Panc1 (cell line): ENCODE results near the gene CD320. TPM values are rescaled to one million over a fixed set of nuclear protein-coding genes. Genes with fewer than 3 reads are reported as not detected.
A peak's percentile ranks its signal among the peaks of the same experiment; 100 is the strongest.
"Not testable (repeated sequence)": the region's sequence is repeated elsewhere in the genome, so short reads cannot be mapped to it uniquely, and the experiment has no call there.

Source experiments
- ATAC-seq: fragments of 200-7000 bp; cut with Tn5 transposase; 2 replicates; pipeline ENCODE4 v1.9.1; 2020; ENCODE audit warnings: mild to moderate bottlenecking, moderate library complexity
- BruUV-seq: library from RNA; stranded (reverse); fragments of 400-500 nt; replicated peaks from 2 replicates; lab custom pipeline; 2021; lab: Mats Ljungman, UMichigan
- CTCF ChIA-PET: fragments of 300-600 bp; sonication (Branson Sonifier 250); formaldehyde crosslinking; loops from one replicate; lab custom pipeline; 2022; ENCODE audit warnings: antibody characterized with exemption; lab: Charles Lee
- POLR2A ChIA-PET: fragments of 300-600 bp; sonication (Branson Sonifier 250); formaldehyde crosslinking; loops from one replicate; lab custom pipeline; 2022; ENCODE audit warnings: antibody characterized with exemption; lab: Charles Lee
- DNase-seq: peaks from one replicate; pipeline ENCODE4 v3.0.0-alpha.2; 2010; ENCODE audit warnings: low read depth, low spot score
- H3K27ac ChIP-seq: 2 replicates; pipeline ENCODE4 v1.5.1; 2011; ENCODE audit warnings: mild to moderate bottlenecking, low read length, inconsistent platforms
- H3K27me3 ChIP-seq: fragments of 200-500 bp; sonication (Bioruptor generic); 2 replicates; pipeline ENCODE4 v1.6.0; 2014; ENCODE audit warnings: low read length, inconsistent platforms; ENCODE audit not compliant: control insufficient read depth, insufficient read depth
- H3K36me3 ChIP-seq: fragments of 200-500 bp; sonication (Bioruptor generic); 2 replicates; pipeline ENCODE4 v1.5.1; 2014; ENCODE audit warnings: inconsistent platforms, mild to moderate bottlenecking, low read length, moderate library complexity; ENCODE audit not compliant: control insufficient read depth, insufficient read depth
- H3K4me1 ChIP-seq: 2 replicates; pipeline ENCODE4 v1.5.1; 2011; ENCODE audit warnings: inconsistent platforms, mild to moderate bottlenecking, low read length, moderate library complexity; ENCODE audit not compliant: control insufficient read depth, insufficient read depth
- H3K4me3 ChIP-seq, 2 experiments: 2 replicates each; pipeline ENCODE4 v1.5.1; 2011 to 2012; ENCODE audit warnings: low read depth in 2 of 2, low read length in 2 of 2, mild to moderate bottlenecking in 2 of 2, inconsistent platforms in 1 of 2, moderate library complexity in 1 of 2
- H3K9me3 ChIP-seq: fragments of 200-500 bp; sonication (Bioruptor generic); 2 replicates; pipeline ENCODE4 v1.5.1; 2014; ENCODE audit warnings: low read depth, mild to moderate bottlenecking, inconsistent platforms, low read length, moderate library complexity; ENCODE audit not compliant: control insufficient read depth, insufficient read depth
- POLR2AphosphoS5 ChIP-seq: IDR thresholded peaks from 2 replicates; pipeline ENCODE4 v1.6.1; 2012; ENCODE audit warnings: mild to moderate bottlenecking, low read depth, low read length, moderate library complexity
- SIN3A ChIP-seq: IDR thresholded peaks from 2 replicates; pipeline ENCODE4 v1.6.1; 2012; ENCODE audit warnings: low read depth, mild to moderate bottlenecking, low read length, moderate library complexity, borderline replicate concordance; ENCODE audit not compliant: insufficient read depth
- TCF7L2 ChIP-seq: IDR thresholded peaks from 2 replicates; pipeline ENCODE4 v1.6.1; 2011; ENCODE audit warnings: mild to moderate bottlenecking, low read depth, low read length, inconsistent platforms
- in situ Hi-C: cut with HindIII; loops from 2 replicates; pipeline ENCODE4 v1.10.0; 2016; ENCODE audit warnings: low sequenced_read_pairs, low pct_unique_long_range_greater_than_20kb
- intact Hi-C: fragments of 100-400 bp; cut with micrococcal nuclease; formaldehyde crosslinking; loops from one replicate; pipeline ENCODE4 v1.10.0; 2022; ENCODE audit not compliant: unreplicated experiment
- total RNA-seq: library from RNA; stranded (reverse); gene quantifications from one replicate; pipeline ENCODE4 v1.2.1, GENCODE V29; 2021; ENCODE audit not compliant: unreplicated experiment
- TF ChIP-seq, protein P1 (sequence below): fragments of 450-650 bp; IDR thresholded peaks from 2 replicates; pipeline ENCODE4 v1.5.1; 2017; ENCODE audit warnings: mild to moderate bottlenecking
- TF ChIP-seq, protein P2 (sequence below), 2 experiments: IDR thresholded peaks; 2 replicates each; pipeline ENCODE4 v1.6.1; 2011 to 2012; ENCODE audit warnings: low read depth in 2 of 2, control low read depth in 1 of 2, low read length in 1 of 2, mild to moderate bottlenecking in 1 of 2, moderate library complexity in 1 of 2; ENCODE audit not compliant: insufficient read depth in 1 of 2

The CD320 gene
- total RNA-seq, 1 experiment from 2014 or later = 120 TPM

DNA sequence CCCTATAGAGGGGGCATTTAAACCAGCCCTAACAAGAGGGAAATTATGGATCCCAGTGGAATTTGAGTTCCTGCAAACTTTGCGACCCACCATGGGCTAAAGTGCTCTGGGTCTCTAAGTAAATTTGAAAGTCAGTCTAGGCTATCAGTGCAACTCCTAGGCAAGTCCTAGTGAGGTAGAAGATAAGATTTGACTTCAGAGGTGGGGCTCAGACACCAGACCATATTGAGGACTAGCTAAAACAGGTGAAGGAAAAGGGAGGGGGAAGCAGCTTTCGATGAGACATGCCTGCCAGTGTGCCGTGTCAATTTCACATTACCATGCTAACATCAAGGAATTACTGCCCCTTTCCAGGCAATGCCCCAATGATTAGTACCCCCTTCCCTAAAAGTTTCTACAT is 38.4 kb downstream of the CD320 start:
- ATAC-seq (0 out of 2 replicates have a peak, but pooled peaks have one; percentile 5), DNase-seq (no peak)
- no peak for TF ChIP-seq TCF7L2
- TF ChIP-seq, protein P1, sequence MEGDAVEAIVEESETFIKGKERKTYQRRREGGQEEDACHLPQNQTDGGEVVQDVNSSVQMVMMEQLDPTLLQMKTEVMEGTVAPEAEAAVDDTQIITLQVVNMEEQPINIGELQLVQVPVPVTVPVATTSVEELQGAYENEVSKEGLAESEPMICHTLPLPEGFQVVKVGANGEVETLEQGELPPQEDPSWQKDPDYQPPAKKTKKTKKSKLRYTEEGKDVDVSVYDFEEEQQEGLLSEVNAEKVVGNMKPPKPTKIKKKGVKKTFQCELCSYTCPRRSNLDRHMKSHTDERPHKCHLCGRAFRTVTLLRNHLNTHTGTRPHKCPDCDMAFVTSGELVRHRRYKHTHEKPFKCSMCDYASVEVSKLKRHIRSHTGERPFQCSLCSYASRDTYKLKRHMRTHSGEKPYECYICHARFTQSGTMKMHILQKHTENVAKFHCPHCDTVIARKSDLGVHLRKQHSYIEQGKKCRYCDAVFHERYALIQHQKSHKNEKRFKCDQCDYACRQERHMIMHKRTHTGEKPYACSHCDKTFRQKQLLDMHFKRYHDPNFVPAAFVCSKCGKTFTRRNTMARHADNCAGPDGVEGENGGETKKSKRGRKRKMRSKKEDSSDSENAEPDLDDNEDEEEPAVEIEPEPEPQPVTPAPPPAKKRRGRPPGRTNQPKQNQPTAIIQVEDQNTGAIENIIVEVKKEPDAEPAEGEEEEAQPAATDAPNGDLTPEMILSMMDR = no peak
- TF ChIP-seq SIN3A = no peak
- TF ChIP-seq, protein P2, sequence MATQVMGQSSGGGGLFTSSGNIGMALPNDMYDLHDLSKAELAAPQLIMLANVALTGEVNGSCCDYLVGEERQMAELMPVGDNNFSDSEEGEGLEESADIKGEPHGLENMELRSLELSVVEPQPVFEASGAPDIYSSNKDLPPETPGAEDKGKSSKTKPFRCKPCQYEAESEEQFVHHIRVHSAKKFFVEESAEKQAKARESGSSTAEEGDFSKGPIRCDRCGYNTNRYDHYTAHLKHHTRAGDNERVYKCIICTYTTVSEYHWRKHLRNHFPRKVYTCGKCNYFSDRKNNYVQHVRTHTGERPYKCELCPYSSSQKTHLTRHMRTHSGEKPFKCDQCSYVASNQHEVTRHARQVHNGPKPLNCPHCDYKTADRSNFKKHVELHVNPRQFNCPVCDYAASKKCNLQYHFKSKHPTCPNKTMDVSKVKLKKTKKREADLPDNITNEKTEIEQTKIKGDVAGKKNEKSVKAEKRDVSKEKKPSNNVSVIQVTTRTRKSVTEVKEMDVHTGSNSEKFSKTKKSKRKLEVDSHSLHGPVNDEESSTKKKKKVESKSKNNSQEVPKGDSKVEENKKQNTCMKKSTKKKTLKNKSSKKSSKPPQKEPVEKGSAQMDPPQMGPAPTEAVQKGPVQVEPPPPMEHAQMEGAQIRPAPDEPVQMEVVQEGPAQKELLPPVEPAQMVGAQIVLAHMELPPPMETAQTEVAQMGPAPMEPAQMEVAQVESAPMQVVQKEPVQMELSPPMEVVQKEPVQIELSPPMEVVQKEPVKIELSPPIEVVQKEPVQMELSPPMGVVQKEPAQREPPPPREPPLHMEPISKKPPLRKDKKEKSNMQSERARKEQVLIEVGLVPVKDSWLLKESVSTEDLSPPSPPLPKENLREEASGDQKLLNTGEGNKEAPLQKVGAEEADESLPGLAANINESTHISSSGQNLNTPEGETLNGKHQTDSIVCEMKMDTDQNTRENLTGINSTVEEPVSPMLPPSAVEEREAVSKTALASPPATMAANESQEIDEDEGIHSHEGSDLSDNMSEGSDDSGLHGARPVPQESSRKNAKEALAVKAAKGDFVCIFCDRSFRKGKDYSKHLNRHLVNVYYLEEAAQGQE (IDR thresholded peaks at IDR 0.05; ENCODE audit: insufficient read depth in 1 of 2, low read depth in 2 of 2, low read length in 1 of 2) = no peak
- TF ChIP-seq POLR2AphosphoS5 = no peak
- intact Hi-C loops (no loop called here), in situ Hi-C loops (no loop called here)
- ChIA-PET POLR2A (no interaction called here), CTCF (no interaction called here)
- no peaks in the 10 kb centered on the region for H3K4me1 ChIP-seq
- no peak overlapping the region for H3K4me3 ChIP-seq
- H3K27ac ChIP-seq = no peak overlapping the region
- H3K27me3 ChIP-seq = no peaks in the 10 kb centered on the region
- no TSS peak for BruUV-seq
- H3K9me3 ChIP-seq = no peaks in the 10 kb centered on the region
- H3K36me3 ChIP-seq = no peaks in the 10 kb centered on the region

DNA sequence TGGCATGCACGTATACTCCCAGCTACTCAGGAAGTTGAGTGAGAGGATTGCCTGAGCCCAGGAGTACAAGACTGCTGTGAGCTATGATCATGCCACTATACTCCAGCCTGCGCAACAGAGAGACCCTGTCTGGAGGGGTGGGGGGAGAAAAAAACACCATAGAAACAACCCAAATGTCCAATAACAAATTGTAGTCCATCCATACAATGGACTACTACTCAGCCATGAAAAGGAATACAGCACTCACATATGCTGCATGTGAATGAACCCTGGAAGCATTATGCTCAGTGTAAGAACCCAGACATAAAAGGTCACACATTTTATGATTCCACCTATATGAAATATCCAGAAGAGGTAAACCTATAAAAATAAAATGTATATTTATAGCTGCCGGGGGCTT is 42.3 kb downstream of the CD320 start:
- in situ Hi-C loops (no loop called here), intact Hi-C loops (no loop called here)
- no peak overlapping the region for H3K27ac ChIP-seq
- H3K9me3 ChIP-seq = no peaks in the 10 kb centered on the region
- TF ChIP-seq SIN3A = no peak
- TF ChIP-seq TCF7L2 = no peak
- no peak for TF ChIP-seq POLR2AphosphoS5
- TF ChIP-seq, protein P2 (IDR thresholded peaks at IDR 0.05; ENCODE audit: insufficient read depth in 1 of 2, low read depth in 2 of 2, low read length in 1 of 2) = no peak
- TF ChIP-seq, protein P1 = no peak
- DNase-seq = no peak
- POLR2A ChIA-PET = no interaction called here
- H3K27me3 ChIP-seq = no peaks in the 10 kb centered on the region
- no TSS peak for BruUV-seq
- no peak for ATAC-seq
- H3K36me3 ChIP-seq = no peaks in the 10 kb centered on the region
- no peaks in the 10 kb centered on the region for H3K4me1 ChIP-seq
- H3K4me3 ChIP-seq = no peak overlapping the region
- CTCF ChIA-PET = no interaction called here

DNA sequence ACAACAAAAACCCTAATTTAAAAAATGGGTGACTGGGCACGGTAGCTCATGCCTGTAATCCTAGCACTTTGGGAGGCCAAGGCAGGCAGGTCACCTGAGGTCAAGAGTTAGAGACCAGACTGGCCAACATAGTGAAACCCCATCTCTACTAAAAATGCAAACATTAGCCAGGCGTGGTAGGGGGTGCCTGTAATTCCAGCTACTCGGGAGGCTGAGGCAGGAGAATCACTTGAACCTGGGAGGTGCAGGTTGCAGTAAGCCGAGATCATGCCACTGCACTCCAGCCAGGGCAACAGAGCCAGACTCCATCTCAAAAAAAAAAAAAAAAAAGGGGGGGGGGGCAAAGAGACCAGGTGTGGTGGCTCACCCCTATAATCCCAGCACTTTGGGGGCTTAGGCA is 43.9 kb downstream of the CD320 start:
- BruUV-seq, CTCF ChIA-PET, H3K36me3 ChIP-seq, POLR2A ChIA-PET, H3K27ac ChIP-seq, ATAC-seq, H3K9me3 ChIP-seq, intact Hi-C loops, H3K27me3 ChIP-seq, H3K4me1 ChIP-seq, DNase-seq, in situ Hi-C loops, H3K4me3 ChIP-seq: not testable (repeated sequence)
